GM19351 (cell line): ENCODE measurements around the gene GPR161.

Experiments used
- ATAC-seq: cut with Tn5 transposase; IDR thresholded peaks from one replicate; pipeline ENCODE4 v1.9.1; 2021; ENCODE audit warnings: mild to moderate bottlenecking, moderate library complexity; ENCODE audit not compliant: unreplicated experiment

Gene GPR161

GRCh38 chr1:168150283-168150682 lies 13.6 kb upstream of the GPR161 start:
- ATAC-seq = no peak

DNA sequence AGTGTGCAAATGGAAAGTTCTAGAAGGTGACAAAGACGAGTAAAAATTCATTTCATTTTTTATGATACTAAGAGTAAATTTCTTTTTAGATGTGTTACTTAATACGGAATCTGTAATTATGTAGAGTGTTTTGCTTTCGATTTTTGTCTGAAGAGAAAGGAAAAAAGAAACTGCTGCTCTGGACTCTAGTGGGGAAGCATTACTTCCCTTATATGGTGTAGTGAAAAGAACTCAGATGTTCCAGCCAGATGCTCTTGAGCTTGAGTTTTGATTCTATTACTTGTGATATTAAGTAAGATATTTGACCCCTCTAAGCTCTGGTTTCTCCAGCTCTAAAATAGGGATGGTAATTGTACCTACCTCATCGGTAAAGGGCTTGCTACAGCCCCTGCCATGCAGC lies 12.2 kb upstream of the GPR161 start:
- peak; percentile 70 for ATAC-seq

DNA sequence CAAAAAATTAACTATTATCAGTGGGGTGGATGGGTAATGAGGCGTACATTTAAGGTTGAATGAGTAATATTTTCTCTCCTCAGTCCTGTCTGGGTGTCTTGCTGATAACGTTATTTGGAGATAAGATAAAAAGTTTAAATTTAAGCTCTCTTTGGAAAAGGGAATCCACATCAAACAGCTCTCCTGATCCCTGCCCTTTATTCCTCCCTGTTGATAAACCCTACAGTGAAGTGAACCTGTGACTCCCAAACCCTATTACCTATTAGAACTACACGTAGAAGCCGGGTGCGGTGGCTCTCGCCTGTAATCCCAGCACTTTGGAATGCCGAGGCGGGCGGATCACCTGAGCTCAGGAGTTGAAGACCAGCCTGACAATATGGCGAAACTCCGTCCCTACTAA lies 9.9 kb upstream of the GPR161 start:
- no peak for ATAC-seq

DNA sequence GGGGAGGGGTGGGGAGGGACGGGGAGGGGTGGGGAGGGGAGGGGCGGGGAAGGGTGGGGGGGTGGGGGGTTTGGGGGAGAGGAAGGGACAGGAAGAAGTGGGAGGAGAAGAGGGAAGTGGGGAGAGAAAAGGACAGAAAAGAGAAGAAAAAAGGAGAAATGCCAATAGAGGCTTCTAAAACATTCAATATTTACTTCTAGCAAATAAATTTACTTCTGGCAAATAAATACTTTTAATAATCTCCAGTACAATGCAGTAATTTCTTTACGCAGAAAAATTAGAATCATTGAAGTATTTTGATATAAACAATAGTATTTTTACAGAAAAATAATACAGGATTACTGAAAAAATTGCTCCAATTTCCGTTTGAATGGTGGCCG lies 9.4 kb upstream of the GPR161 start:
- no peak for ATAC-seq

DNA sequence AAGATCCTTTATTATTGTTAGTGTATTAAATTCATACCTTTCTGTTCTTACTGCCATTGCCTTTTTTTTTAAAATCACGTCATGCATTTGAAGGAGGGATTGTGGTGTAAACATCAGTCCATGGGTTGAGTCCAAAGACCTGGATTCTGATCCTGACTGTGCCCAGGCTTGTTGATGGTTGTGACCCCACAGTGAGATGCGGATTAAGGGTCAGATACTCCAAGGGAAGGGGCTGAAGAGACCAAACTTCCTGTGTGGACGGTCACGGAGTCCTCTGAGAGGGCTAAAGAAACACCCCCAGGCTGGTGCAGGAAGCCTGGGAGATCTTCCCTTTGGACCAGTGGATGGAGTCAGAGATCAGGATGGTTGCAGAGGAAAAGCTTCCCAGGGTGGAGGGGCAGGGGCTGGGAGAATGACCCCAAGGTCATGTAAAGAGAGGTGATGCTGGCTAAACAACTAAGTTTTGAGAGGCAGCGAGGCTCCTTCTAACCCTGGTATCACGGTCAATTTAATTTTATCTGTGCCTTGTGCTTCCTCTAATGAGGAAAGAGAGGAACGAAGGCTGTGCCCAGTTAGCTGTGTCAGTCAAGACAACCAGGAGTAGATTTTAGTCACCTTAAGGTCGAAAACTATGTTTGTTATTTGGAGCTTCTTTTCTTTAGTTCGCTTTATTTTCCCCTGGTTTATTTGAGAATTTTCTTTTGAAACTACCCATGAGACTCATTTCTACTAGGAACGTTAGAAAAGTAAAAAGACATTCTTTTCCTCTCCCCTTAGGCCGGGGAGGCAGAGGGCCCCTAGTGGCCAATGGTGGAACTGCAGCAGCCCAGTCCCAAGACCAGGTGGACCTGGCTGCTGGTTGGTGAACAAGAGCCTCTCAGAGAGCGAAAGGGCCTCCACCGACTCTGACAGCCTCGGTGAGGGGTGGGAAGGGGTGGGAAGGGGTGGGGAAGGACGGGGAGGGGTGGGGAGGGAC lies 8.7 kb upstream of the GPR161 start:
- peak; percentile 95 for ATAC-seq

- no peak for ATAC-seq
These were observed 5.2 kb upstream of the GPR161 start for GRCh38 chr1:168141871-168142385.

- ATAC-seq = no peak
These were observed 2.3 kb upstream of the GPR161 start for GRCh38 chr1:168139070-168139469.

DNA sequence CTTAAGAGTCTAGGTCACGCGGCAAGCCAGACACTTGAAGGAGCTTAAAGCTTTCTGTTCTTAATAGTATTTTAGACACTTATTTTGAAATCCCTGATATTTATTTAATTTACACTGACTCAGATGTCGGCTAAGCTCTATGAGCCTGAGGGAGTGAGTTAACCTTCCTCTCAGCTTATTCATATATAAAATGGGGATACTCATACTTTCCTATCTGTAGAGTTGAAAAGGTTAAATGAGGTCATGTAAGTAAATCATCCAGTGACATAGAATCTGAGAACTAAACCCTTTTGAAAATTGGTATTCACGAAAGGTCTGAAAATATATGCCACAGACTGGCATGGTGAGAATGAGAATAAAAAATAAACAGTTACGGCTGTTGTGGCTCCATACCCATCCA lies 1.4 kb upstream of the GPR161 start:
- ATAC-seq = no peak

- ATAC-seq = no peak
These were observed 738 bp upstream of the GPR161 start for GRCh38 chr1:168137515-168137821.

- no peak for ATAC-seq
These were observed 615 bp downstream of the GPR161 start for GRCh38 chr1:168135921-168136708.

DNA sequence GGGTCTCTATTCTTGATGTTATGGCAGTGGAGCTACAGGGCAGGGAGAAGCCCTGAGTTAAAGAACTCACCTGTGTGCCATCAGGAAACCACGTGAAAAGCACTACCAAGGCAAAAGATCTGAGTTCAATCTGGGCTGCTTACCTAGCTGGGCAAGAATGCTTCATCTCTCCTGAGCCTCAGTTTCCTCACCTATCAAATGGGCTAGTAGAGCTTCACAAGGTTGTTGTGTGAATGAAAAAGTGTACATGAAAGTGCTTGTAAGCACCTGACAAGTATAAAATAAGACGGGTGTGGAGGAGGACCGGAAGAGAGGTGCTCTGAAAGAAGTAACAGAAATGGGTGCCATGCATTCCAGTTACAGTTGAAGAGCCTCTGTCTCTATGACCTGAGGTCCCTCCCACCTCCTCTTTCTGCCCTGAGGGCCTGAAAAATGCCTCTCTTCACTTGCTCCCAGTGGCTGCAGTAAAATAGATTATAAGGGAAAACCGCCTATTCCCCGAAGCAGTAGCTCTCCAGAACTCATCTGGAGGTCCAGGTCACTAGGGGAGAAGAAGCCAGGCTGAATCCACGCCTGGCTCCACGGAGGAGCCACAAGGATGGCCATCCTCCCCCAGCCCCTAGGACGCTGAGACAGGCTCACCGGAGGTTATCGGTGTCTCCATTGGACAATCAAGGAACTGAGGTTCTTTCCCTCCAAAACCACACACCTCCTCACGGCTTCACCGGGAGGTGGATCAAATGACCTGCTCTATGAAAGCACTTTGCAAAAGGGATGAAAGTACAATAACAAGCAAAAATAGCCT lies 1.4 kb downstream of the GPR161 start:
- ATAC-seq = no peak

DNA sequence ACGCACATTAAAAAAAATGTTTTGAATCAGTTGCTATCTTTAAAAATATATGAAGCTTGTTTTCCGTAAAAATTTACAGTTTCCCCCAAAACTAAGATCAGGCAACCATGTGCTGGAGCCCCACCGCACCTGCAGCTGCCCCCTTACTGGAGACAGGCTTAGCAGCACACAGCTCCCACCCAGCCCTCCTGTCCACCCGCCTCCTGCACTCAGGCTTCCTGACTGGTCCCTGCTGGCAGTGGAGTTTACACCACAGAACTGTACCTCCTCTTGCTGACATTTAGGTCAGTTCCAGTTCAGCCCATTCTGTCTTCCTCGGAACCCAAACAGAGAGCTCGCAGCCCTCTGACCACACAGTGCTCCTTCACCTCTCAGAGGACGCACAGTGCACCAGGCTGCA lies 2.1 kb downstream of the GPR161 start:
- ATAC-seq = no peak

DNA sequence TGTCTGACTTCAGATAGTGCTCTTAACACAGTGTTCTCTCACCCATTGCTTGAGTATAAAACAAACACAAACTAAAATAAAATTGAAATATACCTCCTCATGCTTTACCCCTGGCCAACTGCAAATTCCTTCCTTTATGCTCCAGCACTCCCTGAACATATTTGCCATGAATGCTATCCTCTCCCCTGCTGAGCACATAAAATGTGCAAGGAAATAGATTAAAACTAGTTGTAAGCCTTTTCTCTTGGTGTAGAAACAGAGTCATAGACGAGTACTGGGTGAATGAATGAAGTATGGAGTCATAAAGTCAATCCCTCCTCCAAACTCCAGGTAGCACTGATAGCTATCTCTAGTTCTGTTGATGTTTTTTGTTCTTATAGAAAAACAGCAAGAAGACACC lies 2.6 kb downstream of the GPR161 start:
- no peak for ATAC-seq

- no peak for ATAC-seq
These were observed 6.8 kb downstream of the GPR161 start for GRCh38 chr1:168129933-168130332.

DNA sequence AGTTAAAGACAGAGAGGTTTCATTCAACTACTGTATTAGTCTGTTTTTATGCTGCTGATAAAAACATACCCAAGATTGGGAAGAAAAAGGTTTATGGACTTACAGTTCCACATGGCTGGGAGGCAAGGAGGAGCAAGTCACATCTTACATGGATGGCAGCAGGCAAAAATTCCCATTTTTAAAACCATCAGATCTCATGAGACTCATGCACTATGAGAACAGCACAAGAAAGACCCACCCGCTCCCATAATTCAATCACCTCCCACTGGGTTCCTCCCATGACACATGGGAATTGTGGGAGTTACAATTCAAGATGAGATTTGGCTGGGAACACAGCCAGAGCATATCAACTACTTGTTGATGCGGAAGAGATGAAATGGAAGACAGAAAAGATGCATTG lies 9.2 kb downstream of the GPR161 start:
- ATAC-seq = no peak

- ATAC-seq = no peak
These were observed 11.7 kb downstream of the GPR161 start for GRCh38 chr1:168125051-168125450.

DNA sequence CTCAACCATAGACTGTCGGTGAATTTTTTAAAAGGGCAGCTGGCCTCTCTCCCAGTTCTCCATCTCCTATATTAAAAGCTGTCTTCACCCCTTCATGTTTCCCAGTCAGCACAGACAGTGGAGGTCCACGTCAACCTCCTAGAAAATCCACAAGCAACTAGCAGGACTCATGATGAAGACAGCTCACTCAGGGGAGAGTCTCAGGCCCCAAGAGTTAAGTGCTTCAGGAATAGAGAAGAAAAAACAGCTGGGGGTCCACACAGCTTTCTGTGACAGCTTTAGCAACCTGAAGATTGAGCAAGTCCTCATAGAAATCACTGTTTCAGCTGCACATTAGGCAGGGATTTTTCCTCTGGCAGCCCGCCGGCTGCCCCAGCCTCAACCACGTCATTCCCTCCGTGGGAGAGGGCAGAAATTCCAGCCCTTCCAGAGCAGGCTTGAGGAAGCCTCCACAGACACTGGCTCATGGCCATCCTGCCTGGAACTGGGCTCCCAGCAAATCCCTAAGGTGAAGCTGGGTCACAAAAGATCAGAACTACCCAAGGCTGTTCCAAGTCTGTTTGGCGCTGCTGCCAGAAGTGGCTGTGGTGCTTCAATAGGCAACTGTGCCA lies 15.2 kb downstream of the GPR161 start:
- no peak for ATAC-seq

DNA sequence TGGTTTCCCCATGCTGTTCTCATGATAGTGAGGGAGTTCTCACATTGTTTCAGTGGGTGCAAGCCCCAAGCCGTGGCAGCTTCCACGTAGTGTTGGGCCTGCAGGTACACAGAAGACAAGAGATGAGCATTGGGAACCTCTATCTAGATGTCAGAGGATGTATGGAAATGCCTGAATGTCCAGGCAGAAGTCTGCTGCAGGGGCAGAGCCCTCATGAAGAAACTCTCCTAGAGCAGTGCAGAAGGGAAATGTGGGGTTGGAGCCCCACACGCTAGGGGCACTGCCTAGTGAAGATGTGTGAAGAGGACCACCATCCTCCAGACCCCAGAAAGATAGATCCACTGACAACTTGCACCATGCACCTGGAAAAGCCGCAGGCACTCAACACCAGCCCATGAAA lies 17.0 kb downstream of the GPR161 start:
- no peak for ATAC-seq

GRCh38 chr1:168116327-168116799 lies 20.4 kb downstream of the GPR161 start:
- no peak for ATAC-seq

DNA sequence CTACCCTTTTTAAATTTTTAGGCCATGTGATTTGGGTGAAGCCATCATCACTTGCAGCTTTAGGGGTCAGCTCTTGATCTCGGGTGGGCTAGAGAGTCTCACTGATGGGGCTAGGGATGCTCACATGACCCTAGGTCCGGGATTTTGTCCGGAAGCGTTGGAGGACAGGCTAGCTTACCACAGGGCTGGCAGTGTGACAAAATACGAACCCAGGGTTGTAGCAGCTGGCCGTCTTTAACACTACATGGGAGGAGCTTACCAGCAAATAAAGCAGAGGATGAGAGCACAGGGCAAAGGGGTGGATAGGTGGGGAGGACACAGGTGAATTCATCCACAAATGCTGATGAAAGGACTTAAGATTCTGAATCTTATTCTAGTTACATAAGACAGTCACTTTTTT lies 21.9 kb downstream of the GPR161 start:
- no peak for ATAC-seq
